H9 (cell line): ENCODE results near the gene KSR1. TPM values are rescaled to one million over a fixed set of nuclear protein-coding genes. Genes with fewer than 3 reads are reported as not detected.

Experiments
- DNase-seq: peaks from one replicate; pipeline ENCODE4 v3.0.0-alpha.2; 2017
- H2AFZ ChIP-seq: one replicate; pipeline ENCODE4 v1.6.1; 2013; ENCODE audit warnings: mild to moderate bottlenecking, low read length, control low read depth, moderate library complexity
- H2AK5ac ChIP-seq: 2 replicates; pipeline ENCODE4 v1.6.1; 2013; ENCODE audit warnings: low read length, control low read depth, mixed read lengths; ENCODE audit not compliant: insufficient read length
- H2BK120ac ChIP-seq: one replicate; pipeline ENCODE4 v1.6.1; 2013; ENCODE audit warnings: low read depth, mild to moderate bottlenecking, low read length, control low read depth, inconsistent platforms; ENCODE audit not compliant: poor library complexity, severe bottlenecking
- H2BK12ac ChIP-seq: 2 replicates; pipeline ENCODE4 v1.6.1; 2013; ENCODE audit warnings: low read length, control low read depth, mixed read lengths, low read depth; ENCODE audit not compliant: insufficient read length
- H2BK15ac ChIP-seq: 2 replicates; pipeline ENCODE4 v1.6.1; 2013; ENCODE audit warnings: low read depth, low read length, control low read depth
- H2BK20ac ChIP-seq: one replicate; pipeline ENCODE4 v1.6.1; 2013; ENCODE audit warnings: low read depth, mild to moderate bottlenecking, low read length, control low read depth, inconsistent platforms; ENCODE audit not compliant: poor library complexity, severe bottlenecking
- H2BK5ac ChIP-seq: 2 replicates; pipeline ENCODE4 v1.6.1; 2013; ENCODE audit warnings: low read length, control low read depth, mixed read lengths; ENCODE audit not compliant: insufficient read length
- H3K14ac ChIP-seq: 2 replicates; pipeline ENCODE4 v1.6.1; 2013; ENCODE audit warnings: low read length, control low read depth; ENCODE audit not compliant: insufficient read depth
- H3K18ac ChIP-seq: 2 replicates; pipeline ENCODE4 v1.6.1; 2013; ENCODE audit warnings: low read depth, mild to moderate bottlenecking, mixed read lengths, low read length, control low read depth; ENCODE audit not compliant: insufficient read length
- H3K23ac ChIP-seq: 2 replicates; pipeline ENCODE4 v1.6.1; 2013; ENCODE audit warnings: low read length, control low read depth, mixed read lengths, low read depth; ENCODE audit not compliant: insufficient read length
- H3K23me2 ChIP-seq: 2 replicates; pipeline ENCODE4 v1.6.1; 2013; ENCODE audit warnings: low read depth, mild to moderate bottlenecking, mixed read lengths, low read length, control low read depth; ENCODE audit not compliant: insufficient read length, poor library complexity, severe bottlenecking
- H3K27ac ChIP-seq: 2 replicates; pipeline ENCODE4 v1.5.1; 2013; ENCODE audit warnings: low read length, control low read depth, mixed read lengths, low read depth; ENCODE audit not compliant: insufficient read length
- H3K27me3 ChIP-seq: 2 replicates; pipeline ENCODE4 v1.6.1; 2013; ENCODE audit warnings: low read length, control low read depth, inconsistent platforms; ENCODE audit not compliant: insufficient read depth
- H3K4ac ChIP-seq: 2 replicates; pipeline ENCODE4 v1.6.1; 2013; ENCODE audit warnings: low read depth, mild to moderate bottlenecking, control low read depth, inconsistent platforms, low read length, moderate library complexity
- H3K4me1 ChIP-seq: 2 replicates; pipeline ENCODE4 v1.6.1; 2013; ENCODE audit warnings: low read length, control low read depth, inconsistent platforms; ENCODE audit not compliant: insufficient read depth
- H3K4me2 ChIP-seq: 2 replicates; pipeline ENCODE4 v1.6.1; 2013; ENCODE audit warnings: low read length, control low read depth, mixed read lengths; ENCODE audit not compliant: insufficient read length, insufficient read depth
- H3K56ac ChIP-seq: 2 replicates; pipeline ENCODE4 v1.6.1; 2013; ENCODE audit warnings: low read depth, mild to moderate bottlenecking, mixed read lengths, low read length, control low read depth; ENCODE audit not compliant: insufficient read length
- H3K79me1 ChIP-seq: 2 replicates; pipeline ENCODE4 v1.6.1; 2013; ENCODE audit warnings: low read depth, mild to moderate bottlenecking, moderate library complexity, low read length, control low read depth, inconsistent platforms; ENCODE audit not compliant: insufficient read depth, poor library complexity, severe bottlenecking
- H3K79me2 ChIP-seq: 2 replicates; pipeline ENCODE4 v1.6.1; 2013; ENCODE audit warnings: low read length, control low read depth, inconsistent platforms; ENCODE audit not compliant: insufficient read depth
- H3K9ac ChIP-seq: 2 replicates; pipeline ENCODE4 v1.6.1; 2013; ENCODE audit warnings: low read length, control low read depth, mixed read lengths; ENCODE audit not compliant: insufficient read length; ENCODE audit errors: extremely low read depth
- H3K9me3 ChIP-seq: one replicate; pipeline ENCODE4 v1.6.1; 2013; ENCODE audit warnings: low read depth, low read length, inconsistent platforms; ENCODE audit not compliant: control insufficient read depth
- H3T11ph ChIP-seq: one replicate; pipeline ENCODE4 v1.6.1; 2013; ENCODE audit warnings: mild to moderate bottlenecking, low read length, control low read depth, inconsistent platforms
- H4K20me1 ChIP-seq: one replicate; pipeline ENCODE4 v1.6.1; 2013; ENCODE audit not compliant: control insufficient read depth, insufficient read length, insufficient read depth
- H4K5ac ChIP-seq: 2 replicates; pipeline ENCODE4 v1.6.1; 2013; ENCODE audit warnings: low read depth, mild to moderate bottlenecking, mixed read lengths, low read length, control low read depth; ENCODE audit not compliant: insufficient read length
- H4K8ac ChIP-seq: replicated peaks from 2 replicates; pipeline ENCODE4 v1.6.1; 2013; ENCODE audit warnings: low read length, control low read depth, mixed read lengths, low read depth; ENCODE audit not compliant: insufficient read length
- H4K91ac ChIP-seq: 2 replicates; pipeline ENCODE4 v1.6.1; 2013; ENCODE audit warnings: low read depth, mild to moderate bottlenecking, moderate library complexity, mixed read lengths, low read length, control low read depth; ENCODE audit not compliant: insufficient read length
- H3K27ac Mint-ChIP-seq, 3 experiments: 2 replicates in 2 of 3; 3 replicates in 1 of 3; pipeline ENCODE4 v1.8.0; 2020 to 2021; ENCODE audit warnings: mixed read lengths in 3 of 3, mild to moderate bottlenecking in 1 of 3, moderate library complexity in 1 of 3
- H3K27me3 Mint-ChIP-seq: 2 replicates; pipeline ENCODE4 v1.8.0; 2021; ENCODE audit warnings: low read depth, mild to moderate bottlenecking, moderate library complexity, mixed read lengths
- H3K36me3 Mint-ChIP-seq, 3 experiments: 2 replicates in 2 of 3; 3 replicates in 1 of 3; pipeline ENCODE4 v1.8.0; 2020 to 2021; ENCODE audit warnings: low read depth in 3 of 3, mixed read lengths in 3 of 3; ENCODE audit not compliant: insufficient read depth in 1 of 3
- H3K4me1 Mint-ChIP-seq, 2 experiments: 2 replicates each; pipeline ENCODE4 v1.8.0; 2020; ENCODE audit warnings: mixed read lengths in 2 of 2
- H3K4me3 Mint-ChIP-seq, 2 experiments: 2 replicates in 1 of 2; 3 replicates in 1 of 2; pipeline ENCODE4 v1.8.0; 2020 to 2021; ENCODE audit warnings: mild to moderate bottlenecking in 2 of 2, mixed read lengths in 2 of 2, moderate library complexity in 1 of 2
- H3K9me3 Mint-ChIP-seq, 2 experiments: 2 replicates in 1 of 2; 3 replicates in 1 of 2; pipeline ENCODE4 v1.8.0; 2020; ENCODE audit warnings: mild to moderate bottlenecking in 2 of 2, mixed read lengths in 2 of 2, moderate library complexity in 1 of 2
- WGBS: extraction: QIAGEN DNeasy Blood & Tissue Kit; methylation state at CpG from one replicate; pipeline ENCODE4 v1.1.7; 2013; ENCODE audit warnings: missing lambda C conversion rate, low lambda C conversion rate, mixed read lengths; ENCODE audit not compliant: insufficient read length; ENCODE audit errors: extremely low coverage; 5-methylcytosine and 5-hydroxymethylcytosine counted together
- total RNA-seq: library from RNA; stranded (reverse); gene quantifications from 2 replicates; pipeline ENCODE4 v1.2.1, GENCODE V29; 2021
- TF ChIP-seq, protein P1 (sequence below): fragments of 200-600 bp; sonication (generic); conservative IDR thresholded peaks from 3 replicates; pipeline ENCODE4 v1.8.0; 2021; ENCODE audit warnings: antibody characterized with exemption, mild to moderate bottlenecking

The KSR1 gene
- total RNA-seq, 1 experiment from 2014 or later: 44.9 TPM

DNA sequence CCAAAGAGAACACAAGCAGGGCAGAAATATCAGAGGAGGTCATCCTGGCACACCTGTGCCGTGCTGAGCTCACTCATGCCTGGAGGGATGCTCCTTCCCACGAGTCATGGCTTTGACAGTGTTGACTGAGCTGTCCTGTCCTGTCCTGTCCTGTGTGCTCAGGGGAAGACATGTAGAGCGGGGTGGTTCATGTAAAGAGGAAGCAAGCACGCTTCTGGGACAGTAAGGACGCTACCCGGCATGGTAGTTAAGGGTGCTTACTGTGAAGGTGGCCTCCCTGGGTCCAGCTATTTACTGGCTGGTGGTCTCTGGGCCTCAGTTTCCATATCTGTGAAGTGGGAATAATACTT lies 175.1 kb downstream of the KSR1 start:
- Mint-ChIP-seq H3K4me3 (no peak overlapping the region), H3K27ac (peak overlapping the region in 2 of 3 experiments; percentile 44 to 85; a peak in 2 of 7 replicates), H3K9me3 (no peaks in the 10 kb centered on the region), H3K27me3 (no peaks in the 10 kb centered on the region), H3K4me1 (peaks cover 3 to 7% of the 10 kb centered on the region in 2 experiments; a peak in 3 of 4 replicates), H3K36me3 (peaks cover 0 to 6% (median 0%) of the 10 kb centered on the region in 3 experiments; a peak in 4 of 7 replicates)
- Histone ChIP-seq H3K27me3 (no peaks in the 10 kb centered on the region), H3K4me1 (no peaks in the 10 kb centered on the region; the same call in 1 of the 2 replicates), H2BK12ac (no peak overlapping the region), H3K18ac (no peak overlapping the region), H3K9ac (no peak overlapping the region), H2BK15ac (no peak overlapping the region), H3K14ac (peak overlapping the region; percentile 49; the same call in 1 of the 2 replicates), H3K56ac (no peak overlapping the region), H4K20me1 (no peaks in the 10 kb centered on the region), H3K4me2 (no peak overlapping the region), H4K8ac (no peak overlapping the region), H4K5ac (no peak overlapping the region), H3K79me2 (no peaks in the 10 kb centered on the region), H2AK5ac (no peak overlapping the region), H3K9me3 (no peaks in the 10 kb centered on the region), H3K79me1 (no peaks in the 10 kb centered on the region), H4K91ac (no peak overlapping the region), H3T11ph (no peak overlapping the region), H2BK120ac (no peak overlapping the region), H3K27ac (no peak overlapping the region), H2BK5ac (no peak overlapping the region), H3K23ac (no peak overlapping the region), H3K23me2 (no peaks in the 10 kb centered on the region), H2BK20ac (no peak overlapping the region), H3K4ac (no peak overlapping the region), H2AFZ (no peak overlapping the region)
- no peak for DNase-seq
- TF ChIP-seq, protein P1, sequence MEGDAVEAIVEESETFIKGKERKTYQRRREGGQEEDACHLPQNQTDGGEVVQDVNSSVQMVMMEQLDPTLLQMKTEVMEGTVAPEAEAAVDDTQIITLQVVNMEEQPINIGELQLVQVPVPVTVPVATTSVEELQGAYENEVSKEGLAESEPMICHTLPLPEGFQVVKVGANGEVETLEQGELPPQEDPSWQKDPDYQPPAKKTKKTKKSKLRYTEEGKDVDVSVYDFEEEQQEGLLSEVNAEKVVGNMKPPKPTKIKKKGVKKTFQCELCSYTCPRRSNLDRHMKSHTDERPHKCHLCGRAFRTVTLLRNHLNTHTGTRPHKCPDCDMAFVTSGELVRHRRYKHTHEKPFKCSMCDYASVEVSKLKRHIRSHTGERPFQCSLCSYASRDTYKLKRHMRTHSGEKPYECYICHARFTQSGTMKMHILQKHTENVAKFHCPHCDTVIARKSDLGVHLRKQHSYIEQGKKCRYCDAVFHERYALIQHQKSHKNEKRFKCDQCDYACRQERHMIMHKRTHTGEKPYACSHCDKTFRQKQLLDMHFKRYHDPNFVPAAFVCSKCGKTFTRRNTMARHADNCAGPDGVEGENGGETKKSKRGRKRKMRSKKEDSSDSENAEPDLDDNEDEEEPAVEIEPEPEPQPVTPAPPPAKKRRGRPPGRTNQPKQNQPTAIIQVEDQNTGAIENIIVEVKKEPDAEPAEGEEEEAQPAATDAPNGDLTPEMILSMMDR: no peak
- no CpG with 5 or more reads among the region's 6 CpGs for WGBS
